KOPT-K1 (cell line): Measurements from ENCODE around the gene POLR3A.
"Not testable (repeated sequence)": the region's sequence is repeated elsewhere in the genome, so short reads cannot be mapped to it uniquely, and the experiment has no call there.

Experiments
- H3K27ac ChIP-seq: fragments of 200-600 bp; sonication (generic); 2 replicates; pipeline ENCODE4 v1.5.1; 2016; ENCODE audit warnings: antibody characterized with exemption, mild to moderate bottlenecking, low read depth, low read length; ENCODE audit not compliant: poor library complexity, severe bottlenecking
- H3K36me3 ChIP-seq: fragments of 200-600 bp; sonication (generic); 2 replicates; pipeline ENCODE4 v1.5.1; 2017; ENCODE audit warnings: antibody characterized with exemption, mild to moderate bottlenecking, low read length, moderate library complexity; ENCODE audit not compliant: insufficient read depth
- H3K9me3 ChIP-seq: fragments of 200-600 bp; sonication (generic); 2 replicates; pipeline ENCODE4 v1.5.1; 2017; ENCODE audit warnings: antibody characterized with exemption, low read length, mild to moderate bottlenecking; ENCODE audit not compliant: insufficient read depth, poor library complexity, severe bottlenecking

POLR3A gene

DNA sequence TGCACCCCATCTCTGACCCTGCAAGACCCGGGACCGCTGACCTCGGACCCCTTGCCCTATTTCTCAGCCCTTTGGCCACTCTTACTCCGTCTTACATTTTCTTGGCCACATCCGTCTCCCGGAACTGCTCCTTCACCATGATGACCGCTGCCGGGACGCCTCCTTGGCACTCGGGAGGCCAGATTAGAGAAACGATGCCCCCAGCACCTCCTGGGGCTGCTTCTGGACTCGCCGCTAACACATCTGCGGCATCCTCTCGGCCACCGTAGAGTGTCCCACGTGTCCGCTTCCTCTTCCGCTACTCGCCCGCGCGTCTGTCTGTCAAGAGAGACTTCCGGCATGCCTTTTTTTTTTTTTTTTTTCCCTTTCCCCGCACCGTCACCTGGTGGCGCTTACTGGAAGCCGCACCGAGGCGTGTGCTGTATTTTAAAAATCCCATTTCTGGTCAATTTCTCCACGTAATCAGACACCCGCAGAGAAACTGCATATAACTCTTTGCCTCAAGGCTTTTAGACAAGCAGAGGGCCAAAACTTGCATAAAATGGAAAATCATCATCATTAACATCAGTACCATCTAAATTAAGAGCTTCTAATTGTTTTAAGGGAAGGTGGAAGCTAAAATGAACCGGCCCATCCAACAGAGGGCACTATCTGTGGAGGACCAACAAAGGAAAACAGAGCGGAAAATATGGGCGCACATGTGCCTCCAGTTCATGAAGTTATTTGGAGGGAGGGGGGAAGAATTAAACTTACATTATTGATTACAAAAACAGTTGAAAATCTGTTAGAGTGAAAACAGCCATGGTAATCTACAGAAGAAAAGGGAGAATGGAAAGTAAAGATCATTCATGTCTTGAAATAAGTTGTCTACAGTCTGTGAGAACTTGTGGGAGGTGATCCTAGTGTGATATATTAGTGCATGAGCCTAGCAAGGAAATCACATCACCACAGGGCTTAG lies at the start of gene POLR3A:
Gene POLR3A, minus strand, starts transcription at position 247 of the 958 bp plus-strand sequence. Its CDS starts 108 bp downstream, at position 139.
- H3K36me3 ChIP-seq: peaks cover 28% of the 10 kb centered on the region
- H3K27ac ChIP-seq: peak within 1 kb of the TSS; percentile 82
- H3K9me3 ChIP-seq: no peaks in the 10 kb centered on the region

DNA sequence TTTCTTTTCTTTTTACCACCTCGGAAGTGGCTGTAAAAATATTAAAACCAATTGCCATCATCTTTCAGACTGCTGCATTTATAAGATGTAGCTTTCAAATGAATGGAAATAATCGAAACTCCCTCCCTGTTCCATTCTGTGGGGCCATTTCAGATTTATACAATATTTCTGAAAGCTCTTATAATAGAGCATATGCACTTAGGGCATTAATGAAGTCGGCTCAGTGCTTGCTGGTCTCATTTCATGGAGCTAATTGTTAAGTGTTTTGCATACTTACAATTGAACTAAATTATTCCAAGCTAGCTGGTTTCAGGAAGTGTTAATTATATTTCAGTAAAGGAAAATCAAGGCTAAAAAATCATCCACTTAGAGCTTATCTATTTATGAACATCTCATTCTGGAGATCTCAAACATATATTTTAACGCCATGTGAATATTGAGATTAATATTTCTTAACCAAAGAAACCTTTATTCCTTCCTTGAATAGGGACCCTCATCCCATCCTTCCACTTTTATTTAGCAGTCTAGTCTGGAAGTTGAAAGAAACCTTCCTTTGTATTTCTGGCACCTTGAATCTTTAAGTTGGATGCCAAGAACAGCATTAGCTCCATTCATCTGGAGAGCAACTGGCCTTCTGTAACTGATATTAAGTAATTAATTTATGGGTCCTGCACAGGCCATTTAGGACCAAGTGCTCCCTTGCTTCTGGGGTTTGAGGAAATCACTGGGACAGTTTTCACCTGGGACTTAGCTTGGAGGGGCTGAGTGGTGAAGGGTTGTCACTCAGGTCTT lies 49.4 kb upstream of the POLR3A start:
- Histone ChIP-seq H3K36me3 (no peaks in the 10 kb centered on the region), H3K9me3 (peaks cover 7% of the 10 kb centered on the region), H3K27ac (no peak overlapping the region)

DNA sequence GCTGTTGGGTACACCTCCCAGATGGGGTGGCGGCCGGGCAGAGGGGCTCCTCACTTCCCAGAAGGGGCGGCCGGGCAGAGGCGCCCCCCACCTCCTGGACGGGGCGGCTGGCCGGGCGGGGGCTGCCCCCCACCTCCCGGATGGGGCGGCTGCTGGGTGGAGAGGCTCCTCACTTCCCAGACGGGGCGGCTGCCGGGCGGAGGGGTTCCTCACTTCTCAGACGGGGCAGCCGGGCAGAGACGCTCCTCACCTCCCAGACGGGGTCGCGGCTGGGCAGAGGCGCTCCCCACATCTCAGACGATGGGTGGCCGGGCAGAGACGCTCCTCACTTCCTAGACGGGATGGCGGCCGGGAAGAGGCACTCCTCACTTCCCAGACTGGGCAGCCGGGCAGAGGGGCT lies 46.5 kb upstream of the POLR3A start:
- H3K9me3 ChIP-seq, H3K36me3 ChIP-seq, H3K27ac ChIP-seq: not testable (repeated sequence)

DNA sequence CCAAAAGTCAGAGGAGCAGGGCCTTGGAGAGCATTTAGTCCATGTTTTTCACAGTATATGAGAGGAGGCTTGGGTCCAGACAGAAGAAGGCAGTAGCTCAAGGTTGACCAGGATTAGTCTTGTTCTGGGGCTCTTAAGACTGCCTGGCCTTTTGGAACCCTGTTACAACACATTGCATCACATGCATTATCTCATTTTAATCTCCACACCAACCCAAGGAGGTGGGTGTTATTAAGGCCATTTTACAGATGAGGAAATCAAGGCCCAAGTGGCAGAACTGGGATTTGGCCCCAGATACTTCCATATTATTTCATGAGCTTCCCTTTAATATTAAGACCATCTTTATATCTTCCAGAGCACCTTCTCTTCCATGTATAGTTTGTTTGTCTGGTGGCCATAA lies 43.2 kb upstream of the POLR3A start:
- Histone ChIP-seq H3K9me3 (peaks cover 7% of the 10 kb centered on the region), H3K36me3 (no peaks in the 10 kb centered on the region), H3K27ac (no peak overlapping the region)

DNA sequence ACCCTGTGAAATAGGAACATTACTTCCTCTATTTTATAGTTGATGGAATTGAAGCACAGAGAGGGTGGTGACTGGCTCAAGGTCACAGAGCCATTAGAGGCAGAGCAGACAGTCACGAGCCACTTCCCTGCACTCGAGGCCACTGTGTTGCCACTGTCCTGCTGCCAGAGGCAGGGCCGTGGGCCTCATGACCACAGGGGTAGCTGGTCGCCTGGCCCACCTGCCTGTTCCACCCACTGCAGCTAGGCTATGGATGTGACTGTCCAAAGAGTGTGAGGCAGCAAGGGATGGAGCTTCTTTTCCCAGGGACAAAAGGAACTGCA lies 42.5 kb upstream of the POLR3A start:
- no peaks in the 10 kb centered on the region for H3K36me3 ChIP-seq
- no peak overlapping the region for H3K27ac ChIP-seq
- peaks cover 2% of the 10 kb centered on the region for H3K9me3 ChIP-seq

DNA sequence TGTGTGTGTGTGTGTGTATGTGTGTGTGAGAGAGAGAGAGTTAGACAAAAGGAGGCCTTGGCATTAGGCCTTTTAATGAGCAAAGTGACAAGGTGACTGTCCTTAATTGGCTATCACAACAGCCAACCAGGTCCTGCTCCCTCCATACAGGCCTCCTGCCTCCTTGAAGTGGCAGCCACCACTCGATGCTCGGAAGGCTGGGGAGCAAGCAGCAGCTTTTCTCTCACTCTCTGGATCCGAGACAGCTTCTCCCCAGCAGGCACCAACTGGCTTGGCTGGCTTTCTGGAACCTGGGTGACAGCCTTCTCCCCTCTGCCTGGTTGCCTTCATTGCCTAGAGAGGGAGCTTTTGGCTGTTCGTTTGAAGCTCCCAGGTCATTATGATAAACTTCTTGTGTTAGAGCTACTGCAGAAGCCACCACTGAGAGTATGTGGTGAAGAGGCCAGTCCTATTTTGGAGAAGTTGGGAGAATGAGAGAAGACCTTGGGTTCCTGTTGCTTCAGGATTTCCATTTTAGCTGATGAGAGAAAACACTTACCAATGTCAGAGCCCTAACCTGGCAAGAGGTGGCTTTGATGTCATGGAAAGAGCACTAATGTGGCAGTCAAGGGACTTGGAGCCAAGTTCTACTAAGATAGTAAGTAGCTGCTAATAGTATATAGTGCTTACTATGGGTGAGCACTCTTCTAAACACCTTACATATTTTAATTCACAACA lies 42.0 kb upstream of the POLR3A start:
- no peak overlapping the region for H3K27ac ChIP-seq
- no peaks in the 10 kb centered on the region for H3K9me3 ChIP-seq
- no peaks in the 10 kb centered on the region for H3K36me3 ChIP-seq

DNA sequence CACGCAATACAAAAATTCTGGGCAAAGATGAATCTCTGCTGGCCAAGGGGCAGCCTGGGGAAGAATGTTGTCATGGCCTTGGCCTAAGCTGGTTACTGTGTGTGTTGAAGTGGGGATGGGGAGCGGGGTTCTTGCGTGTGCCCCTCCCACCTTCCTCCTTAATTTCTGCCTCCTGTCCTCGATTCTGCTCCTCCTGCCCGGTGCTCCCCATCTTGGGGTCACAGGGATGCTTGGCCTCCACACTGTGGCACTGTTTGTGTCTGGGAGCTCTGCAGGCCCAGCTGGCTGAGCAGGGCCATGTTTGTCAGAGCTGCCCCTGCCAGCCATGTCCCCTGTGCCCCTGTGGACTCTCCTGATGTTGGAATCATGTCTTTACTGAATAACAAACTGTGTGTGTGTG lies 41.4 kb upstream of the POLR3A start:
- Histone ChIP-seq H3K27ac (no peak overlapping the region), H3K9me3 (no peaks in the 10 kb centered on the region), H3K36me3 (no peaks in the 10 kb centered on the region)

DNA sequence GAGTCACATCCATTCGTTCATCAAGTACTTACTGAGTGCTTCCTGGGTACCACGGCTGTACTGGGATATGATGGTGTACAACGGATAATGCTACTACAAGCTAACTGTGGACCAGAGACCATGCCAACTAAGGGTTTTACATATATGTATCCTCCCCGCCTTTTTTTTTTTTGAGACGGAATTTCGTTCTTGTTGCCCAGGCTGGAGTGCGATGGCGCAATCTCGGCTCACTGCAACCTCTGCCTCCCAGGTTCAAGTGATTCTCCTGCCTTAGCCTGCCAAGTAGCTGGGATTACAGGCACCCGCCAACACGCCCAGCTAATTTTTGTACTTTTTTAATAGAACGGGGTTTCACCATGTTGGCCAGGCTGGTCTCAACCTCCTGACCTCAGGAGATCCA lies 40.7 kb upstream of the POLR3A start:
- not testable (repeated sequence) for H3K36me3 ChIP-seq

DNA sequence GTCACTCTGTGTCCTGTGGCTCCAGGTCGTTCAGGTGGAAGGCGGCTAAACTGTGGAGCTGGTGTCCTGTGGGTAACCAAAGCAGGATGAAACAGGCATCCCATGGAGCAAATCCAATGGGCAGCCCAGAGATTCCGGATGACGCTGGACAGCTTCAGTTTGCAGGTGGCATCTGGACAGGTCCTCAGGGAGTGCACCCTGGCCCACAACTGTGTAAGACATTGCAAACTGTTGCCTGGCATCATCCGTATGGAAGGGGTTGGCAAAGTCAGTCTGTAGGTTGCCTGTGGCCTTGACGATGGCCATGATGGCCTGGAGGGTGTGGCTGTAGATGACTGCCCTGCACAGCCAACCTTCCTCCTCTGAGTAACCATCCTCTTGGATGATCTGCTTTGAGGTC lies 39.8 kb upstream of the POLR3A start:
- Histone ChIP-seq H3K36me3 (no peaks in the 10 kb centered on the region), H3K27ac (no peak overlapping the region), H3K9me3 (no peaks in the 10 kb centered on the region)

More for the DNA sequence above, 40.7 kb upstream of the POLR3A start:
- H3K27ac ChIP-seq, H3K9me3 ChIP-seq: not testable (repeated sequence)

DNA sequence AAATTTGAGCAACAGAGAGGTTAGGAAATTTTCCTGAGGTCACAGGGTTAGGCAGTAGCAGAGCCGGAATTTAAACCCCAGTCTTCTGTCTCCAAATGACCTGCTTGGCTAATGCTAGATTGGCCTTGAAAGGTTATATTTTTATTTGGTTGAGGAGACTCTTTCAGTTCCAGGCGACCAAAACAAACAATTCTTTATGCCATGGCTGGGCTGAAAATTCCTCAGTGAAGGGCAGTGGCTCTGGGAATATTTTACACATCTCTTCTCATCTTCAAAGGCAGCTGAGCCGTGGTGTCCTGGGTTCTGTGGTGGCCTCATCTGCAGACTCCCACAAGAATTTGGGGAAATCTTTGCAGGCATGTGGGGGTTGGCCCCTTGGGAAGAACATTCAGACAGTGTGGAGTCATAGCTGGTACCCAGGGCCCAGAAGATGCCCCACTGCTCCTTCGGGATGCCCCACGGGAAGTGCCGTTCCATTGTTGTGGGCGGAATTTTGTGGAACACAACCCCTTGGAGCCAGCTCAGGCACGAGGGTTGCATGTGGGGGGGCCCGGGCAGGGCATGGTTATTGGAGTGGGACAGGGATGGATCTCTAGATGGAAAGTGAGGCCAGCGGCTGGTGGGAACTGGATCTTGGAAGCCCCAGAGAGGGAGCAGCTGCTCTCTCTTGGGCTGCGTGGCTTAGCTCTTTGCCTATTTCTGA lies 37.6 kb upstream of the POLR3A start:
- Histone ChIP-seq H3K9me3 (no peaks in the 10 kb centered on the region), H3K36me3 (no peaks in the 10 kb centered on the region), H3K27ac (no peak overlapping the region)

DNA sequence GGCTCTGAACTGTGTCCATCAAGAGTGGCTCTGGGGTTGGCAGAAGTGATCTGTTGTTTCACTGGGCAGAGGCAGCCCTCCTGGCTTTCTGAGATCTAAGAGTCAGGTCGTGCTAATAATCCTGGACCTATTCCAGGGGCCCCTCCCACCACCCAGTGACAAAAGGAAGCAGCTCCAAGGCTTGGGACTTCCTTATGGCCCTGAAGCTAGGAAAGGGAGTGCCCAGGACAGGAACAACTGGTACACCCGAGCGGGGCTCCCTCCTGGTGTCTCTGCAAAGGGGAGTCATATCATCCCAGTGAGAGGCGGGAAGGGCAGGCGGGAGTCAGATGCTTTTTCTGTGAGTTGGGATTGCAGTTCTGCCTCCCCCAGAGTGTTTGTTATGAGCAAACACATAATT lies 36.7 kb upstream of the POLR3A start:
- H3K27ac ChIP-seq: no peak overlapping the region
- no peaks in the 10 kb centered on the region for H3K36me3 ChIP-seq
- no peaks in the 10 kb centered on the region for H3K9me3 ChIP-seq

DNA sequence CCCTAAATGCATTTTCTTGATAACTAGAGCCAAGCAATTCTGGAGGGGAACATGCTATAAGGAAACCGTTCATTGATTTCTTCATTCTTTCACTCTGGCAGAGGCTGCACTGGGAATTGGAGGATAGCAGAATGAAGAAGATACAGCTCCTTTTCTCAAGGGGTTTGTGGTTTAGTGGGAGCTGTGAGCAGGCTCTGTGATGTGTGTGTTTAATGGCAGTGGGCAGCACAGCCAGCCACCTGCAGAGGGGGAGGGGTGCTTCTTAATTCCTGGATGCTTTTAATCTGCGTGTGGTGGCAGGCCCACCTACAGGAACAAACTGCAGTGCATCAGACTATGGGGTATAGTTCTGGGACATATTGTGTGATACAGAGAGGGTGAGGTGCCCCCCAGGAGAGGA lies 36.3 kb upstream of the POLR3A start:
- H3K27ac ChIP-seq: no peak overlapping the region
- no peaks in the 10 kb centered on the region for H3K9me3 ChIP-seq
- H3K36me3 ChIP-seq: no peaks in the 10 kb centered on the region

DNA sequence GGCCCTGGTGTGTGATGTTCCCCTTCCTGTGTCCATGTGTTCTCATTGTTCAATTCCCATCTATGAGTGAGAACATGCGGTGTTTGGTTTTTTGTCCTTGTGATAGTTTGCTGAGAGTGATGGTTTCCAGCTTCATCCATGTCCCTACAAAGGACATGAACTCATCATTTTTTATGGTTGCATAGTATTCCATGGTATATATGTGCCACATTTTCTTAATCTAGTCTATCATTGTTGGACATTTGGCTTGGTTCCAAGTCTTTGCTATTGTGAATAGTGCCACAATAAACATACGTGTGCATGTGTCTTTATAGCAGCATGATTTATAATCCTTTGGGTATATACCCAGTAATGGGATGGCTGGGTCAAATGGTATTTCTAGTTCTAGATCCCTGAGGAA lies 35.6 kb upstream of the POLR3A start:
- not testable (repeated sequence) for H3K27ac ChIP-seq, H3K36me3 ChIP-seq, H3K9me3 ChIP-seq

DNA sequence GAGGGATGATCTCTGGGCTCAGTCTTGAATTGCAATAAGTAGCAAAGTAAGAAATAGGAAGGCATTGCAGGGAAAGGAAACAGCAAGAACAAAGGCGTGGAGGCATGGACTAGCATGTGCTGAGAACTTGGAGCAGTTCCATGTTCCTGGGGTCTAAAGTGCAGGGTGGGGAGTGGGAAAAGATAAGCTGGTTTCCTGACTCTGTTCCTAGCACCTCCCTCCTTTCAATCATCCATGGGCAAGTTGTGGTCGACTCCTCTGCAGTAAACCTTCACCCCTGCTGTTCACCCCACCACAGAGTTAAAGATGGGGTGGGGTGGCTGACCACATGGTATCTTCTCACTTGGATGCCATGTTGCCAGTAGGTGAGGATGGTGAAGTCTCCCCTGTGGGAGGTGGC lies 33.9 kb upstream of the POLR3A start:
- H3K9me3 ChIP-seq: no peaks in the 10 kb centered on the region
- peak overlapping the region; percentile 8 for H3K27ac ChIP-seq
- H3K36me3 ChIP-seq: no peaks in the 10 kb centered on the region

DNA sequence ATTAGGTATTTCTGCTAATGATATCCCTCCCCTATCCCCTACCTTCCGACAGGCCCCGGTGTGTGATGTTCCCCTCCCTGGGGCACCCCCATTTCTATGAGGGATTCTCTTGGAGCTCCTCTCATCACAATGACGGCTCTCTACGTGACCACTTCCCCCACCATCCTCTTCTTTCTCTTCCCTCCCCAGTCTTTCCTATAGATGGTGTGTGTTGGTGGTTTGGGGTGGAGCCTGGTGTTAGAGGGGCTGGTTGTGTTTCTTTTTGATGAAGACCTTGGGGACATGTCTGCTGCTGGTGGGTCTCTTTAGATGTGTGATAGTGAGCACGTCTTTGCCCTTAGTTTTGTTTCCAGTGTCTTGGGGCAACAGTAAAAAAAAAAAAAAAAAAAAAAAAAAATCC lies 33.0 kb upstream of the POLR3A start:
- no peaks in the 10 kb centered on the region for H3K36me3 ChIP-seq
- no peaks in the 10 kb centered on the region for H3K9me3 ChIP-seq
- H3K27ac ChIP-seq: no peak overlapping the region
